ENCODE measurements around the gene IL2RA. TPM values are rescaled to one million over a fixed set of nuclear protein-coding genes. Genes with fewer than 3 reads are reported as not detected.

The IL2RA gene
- total RNA-seq, 4 donors from 2014 or later: 0.15 to 0.28 TPM; not detected in 2

GRCh38 chr10:6013413-6014192, 48.6 kb downstream of the IL2RA start:
- H3K4me3 ChIP-seq: no peak overlapping the region
- no peaks in the 10 kb centered on the region for H3K9me3 ChIP-seq
- H3K27ac ChIP-seq: peak overlapping the region; percentile 27 to 70
- no peaks in the 10 kb centered on the region for H3K36me3 ChIP-seq
- no peaks in the 10 kb centered on the region for H3K4me1 ChIP-seq
- intact Hi-C loops (cut with DNase I; ENCODE audit: low total_unique reads): no loop called here
- H3K27me3 ChIP-seq: no peaks in the 10 kb centered on the region
- DNase-seq: no peak
- TF ChIP-seq CTCF (IDR thresholded peaks at IDR 0.05) (no peak), POLR2A (IDR thresholded peaks at IDR 0.05) (no peak)

GRCh38 chr10:6012121-6012905, 49.9 kb downstream of the IL2RA start:
- H3K9me3 ChIP-seq: no peaks in the 10 kb centered on the region
- H3K27ac ChIP-seq: no peak overlapping the region
- TF ChIP-seq POLR2A (IDR thresholded peaks at IDR 0.05) (no peak), CTCF (IDR thresholded peaks at IDR 0.05) (no peak)
- no peak for DNase-seq
- H3K36me3 ChIP-seq: no peaks in the 10 kb centered on the region
- H3K4me1 ChIP-seq: no peaks in the 10 kb centered on the region
- intact Hi-C loops (cut with DNase I; ENCODE audit: low total_unique reads): no loop called here
- H3K4me3 ChIP-seq: no peak overlapping the region
- no peaks in the 10 kb centered on the region for H3K27me3 ChIP-seq

- H3K27ac ChIP-seq: no peak overlapping the region
- no peaks in the 10 kb centered on the region for H3K27me3 ChIP-seq
- TF ChIP-seq POLR2A (IDR thresholded peaks at IDR 0.05) (no peak), CTCF (IDR thresholded peaks at IDR 0.05) (no peak)
- DNase-seq: no peak
- H3K36me3 ChIP-seq: no peaks in the 10 kb centered on the region
- no peaks in the 10 kb centered on the region for H3K4me1 ChIP-seq
- intact Hi-C loops (cut with DNase I; ENCODE audit: low total_unique reads): no loop called here
- H3K9me3 ChIP-seq: no peaks in the 10 kb centered on the region
- H3K4me3 ChIP-seq: no peak overlapping the region
Observed at GRCh38 chr10:6011558-6011957, 50.6 kb downstream of the IL2RA start.

GRCh38 chr10:6010569-6010968, 51.6 kb downstream of the IL2RA start:
- H3K27me3 ChIP-seq: no peaks in the 10 kb centered on the region
- no peaks in the 10 kb centered on the region for H3K4me1 ChIP-seq
- no peak for DNase-seq
- TF ChIP-seq CTCF (IDR thresholded peaks at IDR 0.05): no peak
- no peak for TF ChIP-seq POLR2A (IDR thresholded peaks at IDR 0.05)
- H3K27ac ChIP-seq: no peak overlapping the region
- H3K4me3 ChIP-seq: no peak overlapping the region
- intact Hi-C loops (cut with DNase I; ENCODE audit: low total_unique reads): no loop called here
- no peaks in the 10 kb centered on the region for H3K9me3 ChIP-seq
- no peaks in the 10 kb centered on the region for H3K36me3 ChIP-seq

GRCh38 chr10:6009961-6010360, 52.2 kb downstream of the IL2RA start:
- H3K9me3 ChIP-seq: no peaks in the 10 kb centered on the region
- intact Hi-C loops (cut with DNase I; ENCODE audit: low total_unique reads): no loop called here
- DNase-seq: no peak
- no peaks in the 10 kb centered on the region for H3K36me3 ChIP-seq
- H3K27ac ChIP-seq: peak overlapping the region in 1 of 2 donors; percentile 81
- H3K4me1 ChIP-seq: no peaks in the 10 kb centered on the region
- H3K27me3 ChIP-seq: no peaks in the 10 kb centered on the region
- no peak overlapping the region for H3K4me3 ChIP-seq
- TF ChIP-seq POLR2A (IDR thresholded peaks at IDR 0.05) (no peak), CTCF (IDR thresholded peaks at IDR 0.05) (no peak)
